ENCODE measurements around the gene ATCAY.

DNA sequence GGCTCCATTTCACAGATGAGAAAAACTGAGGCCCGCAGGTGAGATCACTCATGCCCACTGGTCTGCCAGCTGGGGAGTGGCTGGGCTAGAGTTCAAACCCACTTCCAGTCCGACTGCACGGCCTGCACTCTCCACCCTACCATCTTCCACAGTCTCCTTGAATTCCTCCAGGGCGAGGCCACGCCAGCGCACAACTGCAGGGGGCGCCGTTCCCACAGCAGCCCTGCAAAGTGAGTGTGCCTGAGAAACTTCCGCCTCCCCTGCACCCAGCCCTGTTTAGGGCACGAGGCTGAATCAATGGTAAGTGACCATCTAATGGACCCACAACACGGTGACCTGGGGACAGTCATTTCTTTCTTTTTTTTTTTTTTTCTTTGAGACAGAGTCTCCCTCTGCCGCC, 829 bp upstream of the ATCAY start:
- no peak for TF ChIP-seq CTCF (IDR thresholded peaks at IDR 0.05 in 8 of 11, conservative IDR thresholded peaks at IDR 0.05 in 3 of 11)
- no peak for TF ChIP-seq POLR2A (IDR thresholded peaks at IDR 0.05)
- no peak for TF ChIP-seq POLR2AphosphoS5 (IDR thresholded peaks at IDR 0.05)
